Smooth muscle cell (in vitro differentiated cells): ENCODE results near the gene TAF1C. TPM values are rescaled to one million over a fixed set of nuclear protein-coding genes. Genes with fewer than 3 reads are reported as not detected.

Experiments
- DNase-seq: peaks from one replicate; lab custom pipeline; 2025; ENCODE audit not compliant: unreplicated experiment; lab: John Stamatoyannopoulos, UW
- H2AFZ ChIP-seq: fragments of 200-600 bp; sonication (generic); 2 replicates; pipeline ENCODE4 v1.6.0; 2016; ENCODE audit warnings: antibody characterized with exemption, low read depth, mild to moderate bottlenecking
- H3F3A ChIP-seq: fragments of 200-600 bp; sonication (generic); 2 replicates; pipeline ENCODE4 v1.6.0; 2017; ENCODE audit warnings: antibody characterized with exemption, low read depth
- H3K27ac ChIP-seq: fragments of 200-600 bp; sonication (generic); 2 replicates; pipeline ENCODE4 v1.5.1; 2016; ENCODE audit warnings: low read depth, mild to moderate bottlenecking
- H3K27me3 ChIP-seq: fragments of 200-600 bp; sonication (generic); 2 replicates; pipeline ENCODE4 v1.6.1; 2016; ENCODE audit warnings: low read depth, mild to moderate bottlenecking
- H3K36me3 ChIP-seq: fragments of 200-600 bp; sonication (generic); 2 replicates; pipeline ENCODE4 v1.5.1; 2016; ENCODE audit warnings: low read depth
- H3K4me1 ChIP-seq: fragments of 200-600 bp; sonication (generic); 2 replicates; pipeline ENCODE4 v1.5.1; 2016; ENCODE audit warnings: low read depth
- H3K4me2 ChIP-seq: fragments of 200-600 bp; sonication (generic); 2 replicates; pipeline ENCODE4 v1.6.0; 2016; ENCODE audit warnings: mild to moderate bottlenecking
- H3K4me3 ChIP-seq: fragments of 200-600 bp; sonication (generic); 2 replicates; pipeline ENCODE4 v1.5.1; 2016; ENCODE audit warnings: mild to moderate bottlenecking
- H3K79me2 ChIP-seq: fragments of 200-600 bp; sonication (generic); 2 replicates; pipeline ENCODE4 v1.6.0; 2016; ENCODE audit warnings: low read depth, mild to moderate bottlenecking
- H3K9ac ChIP-seq: fragments of 200-600 bp; sonication (generic); 2 replicates; pipeline ENCODE4 v1.6.0; 2016; ENCODE audit warnings: low read depth
- H3K9me3 ChIP-seq: fragments of 200-600 bp; sonication (generic); replicated peaks from 2 replicates; pipeline ENCODE4 v1.5.1; 2016; ENCODE audit warnings: low read depth
- H4K20me1 ChIP-seq: fragments of 200-600 bp; sonication (generic); 2 replicates; pipeline ENCODE4 v1.6.0; 2016; ENCODE audit warnings: low read depth
- CTCF ChIP-seq: fragments of 200-600 bp; sonication (generic); IDR thresholded peaks from 2 replicates; pipeline ENCODE4 v1.5.1; 2017; ENCODE audit warnings: borderline replicate concordance, mild to moderate bottlenecking, antibody characterized with exemption; ENCODE audit not compliant: insufficient read depth, poor library complexity, severe bottlenecking
- WGBS: methylation state at CpG from one replicate; pipeline ENCODE4 v1.1.7; 2016; ENCODE audit warnings: low lambda C conversion rate; 5-methylcytosine and 5-hydroxymethylcytosine counted together
- polyA plus RNA-seq: library from polyadenylated mRNA; unstranded; fragments of >200 nt; fragmentation: Nextera tagmentation; extraction: Ambion mirVana; gene quantifications from 2 replicates; pipeline ENCODE4 v1.2.1, GENCODE V29; 2016
- total RNA-seq: library from RNA; depleted of rRNA; stranded (reverse); fragments of >200 nt; gene quantifications from 2 replicates; pipeline ENCODE4 v1.2.3, GENCODE V29; 2014

The TAF1C gene
- total and polyA plus RNA-seq, 2 experiments from 2014 or later: 17.1 to 35.5 TPM

GRCh38 chr16:84190731-84191388 lies 4.0 kb upstream of the TAF1C start, which contains the start of gene ADAD2:
TSS of gene ADAD2 (plus strand) at chr16:84191157. CDS start at chr16:84191231, 74 bp downstream.
- no peaks in the 10 kb centered on the region for H3F3A ChIP-seq
- no peak within 1 kb of the TSS for H3K4me3 ChIP-seq
- 86% methylated on average over 29 of the region's 47 CpGs for WGBS
- no peak within 1 kb of the TSS for H3K4me2 ChIP-seq
- no peaks in the 10 kb centered on the region for H4K20me1 ChIP-seq
- no peak within 1 kb of the TSS for H2AFZ ChIP-seq
- no peak within 1 kb of the TSS for H3K27ac ChIP-seq
- no peaks in the 10 kb centered on the region for H3K27me3 ChIP-seq
- H3K36me3 ChIP-seq: no peaks in the 10 kb centered on the region
- DNase-seq: no peak
- H3K4me1 ChIP-seq: peaks cover 2% of the 10 kb centered on the region
- TF ChIP-seq CTCF: no peak
- no peak within 1 kb of the TSS for H3K9ac ChIP-seq
- H3K79me2 ChIP-seq: peaks cover 10% of the 10 kb centered on the region
- no peaks in the 10 kb centered on the region for H3K9me3 ChIP-seq

GRCh38 chr16:84184775-84185174 lies 2.1 kb downstream of the TAF1C start:
- Histone ChIP-seq H3K4me1 (peaks cover 5% of the 10 kb centered on the region), H2AFZ (no peak overlapping the region), H3K4me2 (no peak overlapping the region), H4K20me1 (no peaks in the 10 kb centered on the region), H3K9me3 (no peaks in the 10 kb centered on the region), H3K27me3 (no peaks in the 10 kb centered on the region), H3F3A (no peaks in the 10 kb centered on the region), H3K9ac (no peak overlapping the region), H3K36me3 (no peaks in the 10 kb centered on the region), H3K27ac (no peak overlapping the region), H3K4me3 (no peak overlapping the region), H3K79me2 (peaks cover 24% of the 10 kb centered on the region)
- WGBS: 99% methylated on average over 10 of the region's 10 CpGs
- DNase-seq: no peak
- TF ChIP-seq CTCF: no peak

DNA sequence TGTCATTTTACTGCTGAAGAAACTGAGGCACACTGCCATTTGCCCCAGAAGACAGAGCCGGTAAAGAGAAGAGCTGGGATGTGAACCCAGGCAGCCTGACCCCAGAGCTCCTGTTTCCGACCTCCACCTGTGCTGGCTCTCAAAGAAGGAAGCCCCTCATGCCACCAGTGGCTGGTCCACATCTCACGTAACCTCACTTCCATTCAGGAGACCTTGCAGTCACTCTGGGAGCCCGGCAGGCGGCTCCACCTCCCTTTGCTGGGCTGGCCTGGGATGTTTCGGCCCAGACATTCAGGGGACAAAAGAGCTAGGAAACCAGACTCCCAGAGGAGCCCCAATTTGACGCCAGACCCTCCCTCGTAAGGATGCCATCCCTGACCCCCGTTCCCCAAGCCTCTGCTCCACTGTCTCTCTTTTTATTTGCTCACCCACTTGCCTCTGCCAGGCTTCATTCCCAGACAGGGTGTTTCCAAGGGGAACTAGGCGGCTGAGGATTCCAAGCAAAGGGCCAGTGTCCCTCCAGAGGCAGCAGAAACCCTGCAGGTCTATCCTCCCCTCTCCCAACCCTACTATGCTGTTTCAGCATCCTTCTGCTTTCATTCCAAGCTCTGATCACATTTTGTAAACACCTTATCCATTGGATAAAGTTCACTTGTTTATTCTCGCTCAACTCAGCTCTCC lies 2.8 kb downstream of the TAF1C start:
- 97% methylated on average over 11 of the region's 11 CpGs for WGBS
- Histone ChIP-seq H3K27me3 (no peaks in the 10 kb centered on the region), H3F3A (no peaks in the 10 kb centered on the region), H4K20me1 (no peaks in the 10 kb centered on the region), H3K27ac (no peak overlapping the region), H2AFZ (no peak overlapping the region), H3K4me3 (no peak overlapping the region), H3K9me3 (no peaks in the 10 kb centered on the region), H3K79me2 (peaks cover 24% of the 10 kb centered on the region), H3K9ac (no peak overlapping the region), H3K36me3 (no peaks in the 10 kb centered on the region), H3K4me1 (peaks cover 5% of the 10 kb centered on the region), H3K4me2 (no peak overlapping the region)
- DNase-seq: no peak
- TF ChIP-seq CTCF: no peak
